ENCODE measurements around the gene KCNJ2.

GRCh38 chr17:70173681-70174080, 4.3 kb downstream of the KCNJ2 start:
- TF ChIP-seq CTCF (IDR thresholded peaks at IDR 0.05 in 2 of 3, conservative IDR thresholded peaks at IDR 0.05 in 1 of 3; ENCODE audit: borderline replicate concordance in 1 of 3, insufficient read depth in 1 of 3, low read depth in 2 of 3, low read length in 2 of 3) = no peak
- TF ChIP-seq POLR2A (IDR thresholded peaks at IDR 0.05; ENCODE audit: borderline replicate concordance, extremely low read depth, insufficient read depth, insufficient read length) = no peak
- no peak for TF ChIP-seq EZH2 (IDR thresholded peaks at IDR 0.05)
- TF ChIP-seq EZH2phosphoT487 (IDR thresholded peaks at IDR 0.05; ENCODE audit: borderline replicate concordance) = no peak
- TF ChIP-seq MAX (IDR thresholded peaks at IDR 0.05) = no peak
- no peak for TF ChIP-seq POLR2AphosphoS5 (IDR thresholded peaks at IDR 0.05; ENCODE audit: low read depth, low read length)
- no peak for TF ChIP-seq ELF1 (IDR thresholded peaks at IDR 0.05; ENCODE audit: borderline replicate concordance, low read depth)
- TF ChIP-seq YY1 (IDR thresholded peaks at IDR 0.05; ENCODE audit: extremely low read depth, insufficient replicate concordance, low read depth, low read length) = no peak

Measured in HCT116 (cell line).